Subcutaneous adipose tissue (tissue), 4 donors: ENCODE data around the gene SATB2. TPM values are rescaled to one million over a fixed set of nuclear protein-coding genes. Genes with fewer than 3 reads are reported as not detected.

Source experiments
- CTCF ChIP-seq: fragments of 450-650 bp; IDR thresholded peaks from one replicate; pipeline ENCODE4 v1.5.1; 2016; ENCODE audit warnings: low read depth, mild to moderate bottlenecking, control low read depth, antibody characterized with exemption, moderate library complexity
- total RNA-seq, 4 donors: library from RNA; depleted of rRNA; stranded (reverse); fragments of >200 nt; gene quantifications; one replicate each; pipeline ENCODE4 v1.1.0, GENCODE V29; 2016

The SATB2 gene
- total RNA-seq, 4 donors from 2014 or later = 4.6 to 9.3 (median 6.0) TPM

GRCh38 chr2:199230091-199230490 lies 227.6 kb downstream of the SATB2 start:
- TF ChIP-seq CTCF = no peak

DNA sequence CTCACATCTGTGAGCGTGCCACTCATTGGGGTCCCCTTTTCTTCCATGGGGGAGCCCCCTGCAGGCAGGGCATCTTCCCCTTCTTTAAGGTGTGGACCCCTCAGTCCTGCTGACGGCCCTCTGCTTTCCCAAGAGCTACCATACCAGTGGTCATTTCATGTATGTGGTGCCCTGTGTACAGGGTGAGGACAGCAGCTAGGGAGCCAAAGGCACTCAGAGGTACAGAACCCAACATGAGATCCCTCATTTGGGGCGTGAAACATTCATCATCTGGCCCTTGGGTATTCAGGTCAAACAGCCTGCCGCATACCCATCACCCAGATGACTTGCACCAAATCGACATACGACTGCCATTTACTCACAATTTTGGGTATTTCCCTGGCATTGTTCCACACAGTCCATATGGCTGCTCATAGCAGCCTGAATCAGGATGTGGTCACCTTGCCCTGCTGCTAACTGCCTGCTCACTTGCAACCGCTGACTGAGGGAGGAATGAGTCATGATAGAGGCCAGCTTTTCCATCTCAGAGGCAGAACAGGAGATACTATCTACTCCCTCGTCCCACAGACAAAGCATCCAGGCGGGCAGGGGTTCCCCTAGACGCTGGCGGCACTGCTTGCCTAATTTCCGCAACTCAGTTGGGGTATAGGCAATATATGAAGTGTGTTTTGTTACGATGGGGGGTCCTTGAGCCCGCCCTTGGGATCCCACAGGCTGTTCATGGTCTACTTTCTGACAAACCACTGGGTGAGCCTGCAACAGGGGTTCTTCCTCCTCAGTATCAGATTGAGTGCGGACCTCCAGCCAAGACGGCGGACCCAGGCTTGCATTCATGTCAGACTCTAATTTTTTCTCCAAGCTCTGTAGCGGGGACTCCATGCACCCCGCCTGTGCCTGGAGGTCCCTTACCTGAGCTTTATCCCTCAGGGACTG lies 228.6 kb downstream of the SATB2 start:
- no peak for TF ChIP-seq CTCF

GRCh38 chr2:199223791-199224190 lies 233.9 kb downstream of the SATB2 start:
- no peak for TF ChIP-seq CTCF

DNA sequence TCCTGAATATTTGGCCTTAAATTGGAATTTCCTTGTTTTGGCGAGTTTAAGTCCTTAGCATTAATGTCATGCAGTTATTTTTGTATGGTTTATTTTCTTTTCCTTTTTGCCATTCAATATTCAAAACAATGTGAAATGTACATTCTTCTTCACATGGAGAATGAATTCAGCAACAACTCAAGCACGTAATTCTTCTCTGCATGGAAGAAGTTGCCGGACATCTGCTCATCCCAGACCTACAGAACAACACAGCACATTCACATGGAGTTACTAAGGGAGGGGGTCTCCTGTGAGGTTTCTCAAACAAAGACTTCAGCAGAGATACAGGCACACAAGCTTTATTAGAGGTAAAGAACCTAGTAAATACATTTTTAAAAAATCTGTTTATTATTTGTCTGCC lies 236.8 kb downstream of the SATB2 start:
- TF ChIP-seq CTCF = no peak

- no peak for TF ChIP-seq CTCF
Measured at GRCh38 chr2:199219551-199219950, 238.2 kb downstream of the SATB2 start.
